Smooth muscle cell (in vitro differentiated cells): Measurements from ENCODE around the gene TMEM198. TPM values are rescaled to one million over a fixed set of nuclear protein-coding genes. Genes with fewer than 3 reads are reported as not detected.

Experiments
- DNase-seq: peaks from one replicate; lab custom pipeline; 2025; ENCODE audit not compliant: unreplicated experiment; lab: John Stamatoyannopoulos, UW
- H2AFZ ChIP-seq: fragments of 200-600 bp; sonication (generic); 2 replicates; pipeline ENCODE4 v1.6.0; 2016; ENCODE audit warnings: antibody characterized with exemption, low read depth, mild to moderate bottlenecking
- H3F3A ChIP-seq: fragments of 200-600 bp; sonication (generic); 2 replicates; pipeline ENCODE4 v1.6.0; 2017; ENCODE audit warnings: antibody characterized with exemption, low read depth
- H3K27ac ChIP-seq: fragments of 200-600 bp; sonication (generic); 2 replicates; pipeline ENCODE4 v1.5.1; 2016; ENCODE audit warnings: low read depth, mild to moderate bottlenecking
- H3K27me3 ChIP-seq: fragments of 200-600 bp; sonication (generic); 2 replicates; pipeline ENCODE4 v1.6.1; 2016; ENCODE audit warnings: low read depth, mild to moderate bottlenecking
- H3K36me3 ChIP-seq: fragments of 200-600 bp; sonication (generic); 2 replicates; pipeline ENCODE4 v1.5.1; 2016; ENCODE audit warnings: low read depth
- H3K4me1 ChIP-seq: fragments of 200-600 bp; sonication (generic); 2 replicates; pipeline ENCODE4 v1.5.1; 2016; ENCODE audit warnings: low read depth
- H3K4me2 ChIP-seq: fragments of 200-600 bp; sonication (generic); 2 replicates; pipeline ENCODE4 v1.6.0; 2016; ENCODE audit warnings: mild to moderate bottlenecking
- H3K4me3 ChIP-seq: fragments of 200-600 bp; sonication (generic); 2 replicates; pipeline ENCODE4 v1.5.1; 2016; ENCODE audit warnings: mild to moderate bottlenecking
- H3K79me2 ChIP-seq: fragments of 200-600 bp; sonication (generic); 2 replicates; pipeline ENCODE4 v1.6.0; 2016; ENCODE audit warnings: low read depth, mild to moderate bottlenecking
- H3K9ac ChIP-seq: fragments of 200-600 bp; sonication (generic); 2 replicates; pipeline ENCODE4 v1.6.0; 2016; ENCODE audit warnings: low read depth
- H3K9me3 ChIP-seq: fragments of 200-600 bp; sonication (generic); replicated peaks from 2 replicates; pipeline ENCODE4 v1.5.1; 2016; ENCODE audit warnings: low read depth
- H4K20me1 ChIP-seq: fragments of 200-600 bp; sonication (generic); 2 replicates; pipeline ENCODE4 v1.6.0; 2016; ENCODE audit warnings: low read depth
- WGBS: methylation state at CpG from one replicate; pipeline ENCODE4 v1.1.7; 2016; ENCODE audit warnings: low lambda C conversion rate; 5-methylcytosine and 5-hydroxymethylcytosine counted together
- polyA plus RNA-seq: library from polyadenylated mRNA; unstranded; fragments of >200 nt; fragmentation: Nextera tagmentation; extraction: Ambion mirVana; gene quantifications from 2 replicates; pipeline ENCODE4 v1.2.1, GENCODE V29; 2016
- total RNA-seq: library from RNA; depleted of rRNA; stranded (reverse); fragments of >200 nt; gene quantifications from 2 replicates; pipeline ENCODE4 v1.2.3, GENCODE V29; 2014
- TF ChIP-seq, protein P1 (sequence below): fragments of 200-600 bp; sonication (generic); IDR thresholded peaks from 2 replicates; pipeline ENCODE4 v1.5.1; 2017; ENCODE audit warnings: borderline replicate concordance, mild to moderate bottlenecking, antibody characterized with exemption; ENCODE audit not compliant: insufficient read depth, poor library complexity, severe bottlenecking

The TMEM198 gene
- total and polyA plus RNA-seq, 2 experiments from 2014 or later, result 3.3 to 6.9 TPM

DNA sequence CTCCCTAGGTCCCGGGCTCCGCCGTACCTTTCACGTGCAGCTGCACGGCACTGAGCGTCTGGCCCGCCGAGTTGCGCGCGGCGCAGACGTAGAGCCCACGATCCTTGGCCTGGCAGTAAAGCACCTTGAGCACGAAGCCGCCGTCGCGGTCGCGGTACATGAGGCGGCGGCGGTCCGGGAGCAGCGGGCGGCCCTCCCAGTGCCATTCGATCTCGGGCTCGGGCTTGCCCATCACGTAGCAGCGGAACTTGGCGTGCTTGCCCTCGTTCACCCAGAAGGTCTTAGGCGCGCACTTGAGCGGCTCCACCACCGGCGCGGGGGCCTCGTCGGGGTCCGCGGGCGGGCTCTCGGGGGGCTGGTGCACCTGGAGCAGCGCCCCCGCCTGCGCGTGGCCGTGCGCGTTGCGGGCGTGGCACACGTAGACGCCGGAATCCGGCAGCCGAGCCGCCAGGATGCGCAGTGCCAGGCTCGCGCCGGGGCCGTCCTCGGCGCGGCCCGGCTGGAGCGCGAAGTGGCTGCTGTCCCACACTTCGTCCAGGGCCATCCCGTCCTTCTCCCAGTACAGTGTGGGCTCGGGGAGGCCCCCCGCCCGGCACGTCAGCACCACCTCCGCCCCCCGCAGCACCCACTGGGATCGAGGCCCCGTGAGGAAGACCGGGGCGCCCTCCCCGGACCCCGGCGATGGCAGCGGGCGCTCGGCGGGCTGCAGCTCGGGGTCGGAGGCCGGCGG, 26.5 kb downstream of the TMEM198 start:
- Histone ChIP-seq H3K9ac (peak overlapping the region; percentile 17), H3K36me3 (no peaks in the 10 kb centered on the region), H2AFZ (no peak overlapping the region), H3K27me3 (no peaks in the 10 kb centered on the region), H3K4me1 (peaks cover 14% of the 10 kb centered on the region), H3K27ac (no peak overlapping the region), H4K20me1 (peaks cover 9% of the 10 kb centered on the region), H3K9me3 (no peaks in the 10 kb centered on the region), H3F3A (no peaks in the 10 kb centered on the region), H3K79me2 (peaks cover 12% of the 10 kb centered on the region), H3K4me2 (peak overlapping the region; percentile 95), H3K4me3 (peak overlapping the region; percentile 75)
- 14% methylated on average over 61 of the region's 95 CpGs for WGBS
- TF ChIP-seq, protein P1, sequence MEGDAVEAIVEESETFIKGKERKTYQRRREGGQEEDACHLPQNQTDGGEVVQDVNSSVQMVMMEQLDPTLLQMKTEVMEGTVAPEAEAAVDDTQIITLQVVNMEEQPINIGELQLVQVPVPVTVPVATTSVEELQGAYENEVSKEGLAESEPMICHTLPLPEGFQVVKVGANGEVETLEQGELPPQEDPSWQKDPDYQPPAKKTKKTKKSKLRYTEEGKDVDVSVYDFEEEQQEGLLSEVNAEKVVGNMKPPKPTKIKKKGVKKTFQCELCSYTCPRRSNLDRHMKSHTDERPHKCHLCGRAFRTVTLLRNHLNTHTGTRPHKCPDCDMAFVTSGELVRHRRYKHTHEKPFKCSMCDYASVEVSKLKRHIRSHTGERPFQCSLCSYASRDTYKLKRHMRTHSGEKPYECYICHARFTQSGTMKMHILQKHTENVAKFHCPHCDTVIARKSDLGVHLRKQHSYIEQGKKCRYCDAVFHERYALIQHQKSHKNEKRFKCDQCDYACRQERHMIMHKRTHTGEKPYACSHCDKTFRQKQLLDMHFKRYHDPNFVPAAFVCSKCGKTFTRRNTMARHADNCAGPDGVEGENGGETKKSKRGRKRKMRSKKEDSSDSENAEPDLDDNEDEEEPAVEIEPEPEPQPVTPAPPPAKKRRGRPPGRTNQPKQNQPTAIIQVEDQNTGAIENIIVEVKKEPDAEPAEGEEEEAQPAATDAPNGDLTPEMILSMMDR, result no peak
- DNase-seq, result peak; percentile 28

DNA sequence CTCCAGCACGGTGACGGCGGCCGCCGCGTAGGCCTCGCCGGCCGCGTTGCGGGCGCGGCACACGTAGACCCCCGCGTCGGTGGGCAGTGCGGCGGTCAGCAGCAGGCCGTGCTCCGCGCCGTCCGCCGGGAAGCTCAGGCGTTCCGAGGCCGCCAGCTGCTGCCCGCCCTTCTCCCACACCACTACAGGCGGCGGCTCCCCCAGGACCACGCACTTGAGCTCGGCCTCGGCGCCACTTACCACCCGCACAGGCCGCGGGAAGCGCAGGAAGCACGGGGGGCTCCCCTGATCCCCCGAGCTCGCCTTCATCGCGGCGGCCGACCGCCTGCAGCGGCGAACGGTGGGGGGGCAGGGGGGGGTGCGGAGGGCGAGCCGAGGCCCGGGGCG, 27.1 kb downstream of the TMEM198 start:
- Histone ChIP-seq H3K9me3 (no peaks in the 10 kb centered on the region), H3K9ac (peak overlapping the region; percentile 47), H3K27me3 (no peaks in the 10 kb centered on the region), H4K20me1 (peaks cover 9% of the 10 kb centered on the region), H3K27ac (peak overlapping the region; percentile 59), H3K36me3 (no peaks in the 10 kb centered on the region), H3K4me1 (peaks cover 14% of the 10 kb centered on the region), H3F3A (no peaks in the 10 kb centered on the region), H2AFZ (no peak overlapping the region), H3K4me3 (peak overlapping the region; percentile 75), H3K4me2 (peak overlapping the region; percentile 95), H3K79me2 (peaks cover 12% of the 10 kb centered on the region)
- DNase-seq, result no peak
- TF ChIP-seq, protein P1, result no peak
- 0% methylated on average over 9 of the region's 55 CpGs for WGBS

DNA sequence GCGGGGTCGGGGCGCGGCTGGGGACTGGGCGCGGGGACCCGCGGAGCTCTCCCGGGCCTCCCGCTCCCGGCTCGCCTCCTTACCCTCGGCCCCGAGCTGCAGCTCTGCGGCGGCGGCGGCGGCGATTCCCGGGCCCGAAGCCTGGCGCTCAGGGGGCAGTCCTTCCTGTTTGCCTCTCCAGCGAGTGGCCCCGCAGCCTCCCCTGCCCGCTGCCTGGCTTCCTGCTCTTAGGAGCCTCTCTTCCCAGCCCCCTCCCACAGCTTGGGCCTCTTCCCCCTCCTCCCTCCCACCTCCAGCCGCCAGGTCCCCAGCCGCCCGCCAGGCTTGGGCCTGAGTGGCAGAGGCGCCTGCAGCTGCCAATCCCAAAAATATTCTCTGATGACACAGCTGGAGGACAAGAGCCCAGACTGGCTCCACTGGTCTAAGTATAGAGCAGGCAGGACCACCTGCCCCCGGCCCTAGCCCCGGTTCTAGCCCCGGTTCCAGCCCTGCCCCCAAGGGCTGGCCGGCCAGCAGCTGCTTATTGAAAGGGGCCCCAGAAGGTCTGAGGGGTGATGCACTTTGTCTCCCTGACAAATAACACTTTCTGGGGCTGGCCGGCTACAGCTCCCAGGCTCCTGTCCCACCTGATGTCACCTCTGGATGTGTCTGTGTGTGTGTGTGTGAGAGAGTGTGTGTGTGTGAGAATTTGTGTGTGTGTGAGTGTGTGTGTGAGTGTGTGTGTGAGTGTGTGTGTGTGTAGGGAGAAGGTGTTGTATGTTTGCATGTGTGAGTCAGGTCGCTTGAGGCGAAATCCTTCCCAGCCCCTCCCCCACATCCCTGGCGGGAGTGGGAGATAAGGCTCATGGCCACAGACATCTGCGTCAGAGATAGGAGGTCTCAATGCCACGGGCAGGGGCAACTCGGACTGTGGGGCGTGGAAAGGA, 27.7 kb downstream of the TMEM198 start, which contains the start of gene OBSL1:
TSS of gene OBSL1 (minus strand) at position 229 of the 926 bp plus-strand sequence. CDS start 307 bp downstream, outside the sequence.
- peak; percentile 40 for DNase-seq
- H2AFZ ChIP-seq, result peak within 1 kb of the TSS; percentile 35
- H3K79me2 ChIP-seq, result peaks cover 12% of the 10 kb centered on the region
- 3% methylated on average over 29 of the region's 42 CpGs for WGBS
- no peaks in the 10 kb centered on the region for H3F3A ChIP-seq
- H3K4me3 ChIP-seq, result peak within 1 kb of the TSS; percentile 75
- peak within 1 kb of the TSS; percentile 47 for H3K9ac ChIP-seq
- no peaks in the 10 kb centered on the region for H3K9me3 ChIP-seq
- H3K27ac ChIP-seq, result peak within 1 kb of the TSS; percentile 59
- no peaks in the 10 kb centered on the region for H3K27me3 ChIP-seq
- peaks cover 9% of the 10 kb centered on the region for H4K20me1 ChIP-seq
- peak within 1 kb of the TSS; percentile 95 for H3K4me2 ChIP-seq
- H3K4me1 ChIP-seq, result peaks cover 14% of the 10 kb centered on the region
- H3K36me3 ChIP-seq, result no peaks in the 10 kb centered on the region
- TF ChIP-seq, protein P1, result no peak
